Measurements from ENCODE around the gene MGRN1. TPM values are rescaled to one million over a fixed set of nuclear protein-coding genes. Genes with fewer than 3 reads are reported as not detected.

MGRN1 gene
- total and polyA plus RNA-seq, 2 donors (not counting 3 experiments of a cell fraction or from before 2014, with no cell fraction given): 15.6 to 73.0 TPM

DNA sequence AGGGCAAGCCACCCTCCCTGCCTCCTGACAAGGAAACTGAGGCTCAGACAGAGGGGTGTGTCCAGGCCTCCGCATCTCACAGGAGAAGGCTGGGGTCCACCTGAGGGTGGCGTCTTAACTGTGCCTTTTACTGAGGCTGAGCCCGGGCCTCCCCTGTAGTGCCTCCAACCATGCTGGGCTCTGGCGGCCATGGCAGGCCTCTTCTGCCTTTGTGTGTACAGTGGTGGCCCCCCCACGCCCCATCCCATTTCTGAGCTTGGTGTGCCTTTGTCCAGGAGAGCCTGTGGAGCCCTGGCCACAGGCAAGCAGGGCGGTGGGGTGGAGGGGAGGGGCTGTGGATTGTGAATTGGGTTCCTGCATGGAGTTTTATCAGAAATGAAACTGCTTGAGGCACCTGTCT is 31.2 kb downstream of the MGRN1 start:
- Histone ChIP-seq H3K27ac (ENCODE audit: insufficient read depth, low read depth, low read length) (no peak overlapping the region), H3K27me3 (ENCODE audit: control insufficient read depth in 2 of 2, insufficient read depth in 2 of 2, low read length in 2 of 2) (no peaks in the 10 kb centered on the region), H3K9me3 (replicated peaks; ENCODE audit: control insufficient read depth, insufficient read depth, low read length) (no peaks in the 10 kb centered on the region), H3K36me3 (ENCODE audit: control insufficient read depth in 2 of 2, extremely low read depth in 1 of 2, insufficient read depth in 2 of 2, low read length in 2 of 2) (peaks cover 7 to 39% of the 10 kb centered on the region in 2 experiments), H3K4me3 (replicated peaks in 1 of 3; ENCODE audit: insufficient read depth in 1 of 3, low read depth in 1 of 3, low read length in 3 of 3) (no peak overlapping the region), H4K20me1 (replicated peaks; ENCODE audit: control insufficient read depth, extremely low read depth, insufficient read depth, low read length) (no peaks in the 10 kb centered on the region), H2AFZ (ENCODE audit: low read depth, low read length) (no peak overlapping the region), H3K9ac (replicated peaks; ENCODE audit: extremely low read depth, insufficient read depth, low read length) (no peak overlapping the region), H3K4me1 (ENCODE audit: control insufficient read depth, extremely low read depth, insufficient read depth, low read length) (no peaks in the 10 kb centered on the region), H3K9me1 (replicated peaks; ENCODE audit: control insufficient read depth, extremely low read depth, insufficient read depth, low read length) (no peaks in the 10 kb centered on the region), H3K4me2 (ENCODE audit: insufficient read depth, low read length) (no peak overlapping the region), H3K79me2 (ENCODE audit: control insufficient read depth, insufficient read depth, low read length) (no peaks in the 10 kb centered on the region)
- dilution Hi-C loops (cut with MboI; ENCODE audit: extremely low pct_ligation_motif_present, low sequenced_read_pairs) (no loop called here), intact Hi-C loops (cut with micrococcal nuclease) (no loop called here)
- FAIRE-seq (no peak), DNase-seq (ENCODE audit: low read depth, low spot score) (no peak)
- BruUV-seq (replicated peaks): no TSS peak
- TF ChIP-seq FOS (IDR thresholded peaks at IDR 0.05; ENCODE audit: borderline replicate concordance, insufficient read depth, low read length) (no peak), EZH2 (IDR thresholded peaks at IDR 0.05; ENCODE audit: borderline replicate concordance, low read depth, low read length, severe bottlenecking) (no peak)
- TF ChIP-seq, protein P1, sequence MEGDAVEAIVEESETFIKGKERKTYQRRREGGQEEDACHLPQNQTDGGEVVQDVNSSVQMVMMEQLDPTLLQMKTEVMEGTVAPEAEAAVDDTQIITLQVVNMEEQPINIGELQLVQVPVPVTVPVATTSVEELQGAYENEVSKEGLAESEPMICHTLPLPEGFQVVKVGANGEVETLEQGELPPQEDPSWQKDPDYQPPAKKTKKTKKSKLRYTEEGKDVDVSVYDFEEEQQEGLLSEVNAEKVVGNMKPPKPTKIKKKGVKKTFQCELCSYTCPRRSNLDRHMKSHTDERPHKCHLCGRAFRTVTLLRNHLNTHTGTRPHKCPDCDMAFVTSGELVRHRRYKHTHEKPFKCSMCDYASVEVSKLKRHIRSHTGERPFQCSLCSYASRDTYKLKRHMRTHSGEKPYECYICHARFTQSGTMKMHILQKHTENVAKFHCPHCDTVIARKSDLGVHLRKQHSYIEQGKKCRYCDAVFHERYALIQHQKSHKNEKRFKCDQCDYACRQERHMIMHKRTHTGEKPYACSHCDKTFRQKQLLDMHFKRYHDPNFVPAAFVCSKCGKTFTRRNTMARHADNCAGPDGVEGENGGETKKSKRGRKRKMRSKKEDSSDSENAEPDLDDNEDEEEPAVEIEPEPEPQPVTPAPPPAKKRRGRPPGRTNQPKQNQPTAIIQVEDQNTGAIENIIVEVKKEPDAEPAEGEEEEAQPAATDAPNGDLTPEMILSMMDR (IDR thresholded peaks at IDR 0.05; ENCODE audit: extremely low read depth in 1 of 2, insufficient read depth in 1 of 2, low read depth in 1 of 2, low read length in 2 of 2): no peak
- ChIA-PET POLR2A (no interaction called here), CTCF (no interaction called here)

- Histone ChIP-seq H3K4me3 (replicated peaks in 1 of 3; ENCODE audit: insufficient read depth in 1 of 3, low read depth in 1 of 3, low read length in 3 of 3) (no peak overlapping the region), H4K20me1 (replicated peaks; ENCODE audit: control insufficient read depth, extremely low read depth, insufficient read depth, low read length) (no peaks in the 10 kb centered on the region), H3K27ac (ENCODE audit: insufficient read depth, low read depth, low read length) (no peak overlapping the region), H3K9ac (replicated peaks; ENCODE audit: extremely low read depth, insufficient read depth, low read length) (no peak overlapping the region), H3K27me3 (ENCODE audit: control insufficient read depth in 2 of 2, insufficient read depth in 2 of 2, low read length in 2 of 2) (no peaks in the 10 kb centered on the region), H3K4me1 (ENCODE audit: control insufficient read depth, extremely low read depth, insufficient read depth, low read length) (no peaks in the 10 kb centered on the region), H3K9me3 (replicated peaks; ENCODE audit: control insufficient read depth, insufficient read depth, low read length) (no peaks in the 10 kb centered on the region), H3K9me1 (replicated peaks; ENCODE audit: control insufficient read depth, extremely low read depth, insufficient read depth, low read length) (no peaks in the 10 kb centered on the region), H3K36me3 (ENCODE audit: control insufficient read depth in 2 of 2, extremely low read depth in 1 of 2, insufficient read depth in 2 of 2, low read length in 2 of 2) (peaks cover 7 to 37% of the 10 kb centered on the region in 2 experiments), H3K79me2 (ENCODE audit: control insufficient read depth, insufficient read depth, low read length) (no peaks in the 10 kb centered on the region), H3K4me2 (ENCODE audit: insufficient read depth, low read length) (no peak overlapping the region), H2AFZ (ENCODE audit: low read depth, low read length) (no peak overlapping the region)
- intact Hi-C loops (cut with micrococcal nuclease) (no loop called here), dilution Hi-C loops (cut with MboI; ENCODE audit: extremely low pct_ligation_motif_present, low sequenced_read_pairs) (no loop called here)
- DNase-seq (ENCODE audit: low read depth, low spot score) (no peak), FAIRE-seq (no peak)
- POLR2A ChIA-PET: no interaction called here
- TF ChIP-seq EZH2 (IDR thresholded peaks at IDR 0.05; ENCODE audit: borderline replicate concordance, low read depth, low read length, severe bottlenecking) (no peak), POLR2A (IDR thresholded peaks at IDR 0.05; ENCODE audit: low read depth, low read length) (no peak), POLR2AphosphoS5 (IDR thresholded peaks at IDR 0.05; ENCODE audit: insufficient read depth, low read depth, low read length) (no peak), MYC (IDR thresholded peaks at IDR 0.05; ENCODE audit: low read depth, low read length) (no peak), GATA2 (IDR thresholded peaks at IDR 0.05; ENCODE audit: insufficient read depth, insufficient read length, low read depth, low read length) (no peak), MAX (IDR thresholded peaks at IDR 0.05; ENCODE audit: insufficient read depth, insufficient read length) (no peak)
- TF ChIP-seq, protein P1 (IDR thresholded peaks at IDR 0.05; ENCODE audit: extremely low read depth in 1 of 2, insufficient read depth in 1 of 2, low read depth in 1 of 2, low read length in 2 of 2): no peak
- BruUV-seq (replicated peaks): no TSS peak
- CTCF ChIA-PET: no interaction called here
Measured at GRCh38 chr16:4656221-4656620, 31.6 kb downstream of the MGRN1 start.

Measured in endothelial cell of umbilical vein (primary cell).